NCI-H1105 treated with DMSO at 0.1 percent for 48 hours (cell line): ENCODE results near the gene SLC35A3.
A peak's percentile ranks its signal among the peaks of the same experiment; 100 is the strongest.
"Not testable (repeated sequence)": the region's sequence is repeated elsewhere in the genome, so short reads cannot be mapped to it uniquely, and the experiment has no call there.

ENCODE experiments used
- DNase-seq: peaks from one replicate; lab custom pipeline; 2025; lab: John Stamatoyannopoulos, UW

Gene SLC35A3

DNA sequence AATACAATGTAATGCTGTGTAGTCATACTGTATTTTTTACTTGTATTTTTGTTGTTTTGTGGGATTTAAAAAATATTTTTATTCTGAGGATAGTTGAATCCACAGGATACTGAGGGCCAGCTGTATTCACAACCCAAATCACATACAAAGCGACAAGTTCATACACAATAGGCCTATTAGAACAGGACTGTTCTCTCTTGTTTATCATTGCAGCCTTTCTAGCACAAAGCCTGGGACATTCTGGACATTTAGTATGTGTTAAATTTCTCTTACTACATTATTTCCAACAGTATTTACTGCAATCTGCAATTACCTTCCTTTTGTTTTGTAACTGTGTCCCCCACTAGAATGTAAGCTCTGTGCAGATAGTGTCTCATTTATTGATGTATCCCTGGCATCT lies 65.4 kb downstream of the SLC35A3 start:
- no peak for DNase-seq

DNA sequence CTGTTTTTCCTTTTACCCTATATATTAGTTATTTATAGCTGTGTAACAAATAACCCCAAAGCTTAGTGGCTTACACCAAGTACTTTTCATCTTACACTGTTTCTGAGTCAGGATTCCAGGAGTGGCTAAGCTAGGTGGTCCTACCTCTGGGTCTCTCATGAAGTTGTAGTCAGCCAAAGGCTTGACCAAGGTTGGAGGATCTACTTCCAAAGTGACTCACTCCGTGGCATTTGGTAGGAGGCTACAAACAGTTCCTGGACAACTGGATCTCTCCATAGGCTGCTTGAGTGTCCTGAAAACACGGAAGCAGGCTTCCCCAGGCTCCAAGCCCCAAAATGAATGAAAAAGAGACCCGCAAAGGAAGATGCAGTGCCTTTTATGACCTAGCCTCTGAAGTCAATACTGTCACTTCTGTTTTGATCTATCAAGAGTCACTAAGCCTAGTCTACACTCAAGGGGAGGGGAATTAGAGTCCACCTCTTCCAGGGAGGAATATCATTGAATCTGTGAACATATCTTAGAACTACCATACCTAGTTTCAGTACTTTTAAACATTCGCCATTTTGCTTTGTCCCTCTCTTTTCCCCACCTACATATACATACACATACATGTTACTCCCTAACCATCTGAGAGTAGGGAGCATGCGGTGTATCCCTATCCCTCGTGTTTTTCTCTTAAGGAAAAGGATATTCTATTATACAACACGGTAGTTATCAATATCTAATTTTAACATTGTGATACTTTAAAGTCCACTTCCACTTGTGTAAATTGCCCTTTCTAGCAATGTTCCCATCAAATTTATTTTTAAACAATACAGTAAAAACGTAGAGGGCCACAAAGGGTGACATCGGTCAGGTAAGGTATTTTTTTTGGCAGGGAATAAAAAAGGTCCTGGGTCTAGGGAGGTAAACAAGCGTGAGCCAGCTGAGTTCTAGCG lies 67.2 kb downstream of the SLC35A3 start:
- DNase-seq: no peak

DNA sequence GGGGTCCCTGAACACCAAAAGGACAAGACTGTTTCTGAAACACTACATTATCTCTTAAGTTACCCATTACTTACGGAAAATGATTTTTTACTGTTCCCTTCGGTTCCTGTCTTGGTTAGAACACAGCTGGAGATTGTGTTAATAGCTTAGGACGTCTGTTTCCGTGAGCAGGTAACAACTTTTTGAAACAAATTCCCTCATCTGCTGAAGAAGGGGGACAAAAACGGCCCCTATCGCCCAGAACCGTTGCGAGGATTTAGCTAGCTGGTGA lies 67.8 kb downstream of the SLC35A3 start:
- DNase-seq: no peak

GRCh38 chr1:100037927-100038659 lies 68.3 kb downstream of the SLC35A3 start:
- DNase-seq: peak; percentile 85

DNA sequence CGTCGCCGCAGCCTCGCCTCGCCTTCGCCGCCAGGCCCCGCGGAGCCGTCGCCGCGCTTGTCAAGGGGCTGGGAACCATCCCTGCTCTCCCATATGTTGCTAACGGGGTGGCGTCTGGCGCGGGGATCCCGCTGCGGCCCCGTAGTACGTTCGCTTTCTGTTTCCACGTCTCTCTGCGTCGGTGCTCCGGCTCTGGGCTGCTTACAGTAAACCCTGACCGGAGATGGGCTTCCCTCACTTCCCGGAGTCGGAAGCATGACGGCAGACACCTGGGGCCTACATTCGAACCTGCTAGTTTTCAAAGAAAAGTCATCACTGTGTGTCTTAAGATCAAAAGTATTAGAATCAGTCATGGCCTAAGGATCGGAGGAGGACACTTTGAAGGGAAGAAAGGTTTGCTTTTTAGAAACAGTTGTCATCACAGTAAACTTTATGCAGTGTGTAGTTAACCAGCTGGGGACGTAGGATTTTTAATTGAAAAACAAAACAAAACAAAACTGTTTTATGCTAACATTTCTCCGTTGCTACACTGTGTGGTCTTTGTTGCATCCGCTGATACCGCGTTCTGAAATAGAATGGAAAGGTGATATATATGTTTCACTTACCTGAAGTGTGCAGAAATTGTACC lies 69.0 kb downstream of the SLC35A3 start:
- DNase-seq: peak; percentile 71

DNA sequence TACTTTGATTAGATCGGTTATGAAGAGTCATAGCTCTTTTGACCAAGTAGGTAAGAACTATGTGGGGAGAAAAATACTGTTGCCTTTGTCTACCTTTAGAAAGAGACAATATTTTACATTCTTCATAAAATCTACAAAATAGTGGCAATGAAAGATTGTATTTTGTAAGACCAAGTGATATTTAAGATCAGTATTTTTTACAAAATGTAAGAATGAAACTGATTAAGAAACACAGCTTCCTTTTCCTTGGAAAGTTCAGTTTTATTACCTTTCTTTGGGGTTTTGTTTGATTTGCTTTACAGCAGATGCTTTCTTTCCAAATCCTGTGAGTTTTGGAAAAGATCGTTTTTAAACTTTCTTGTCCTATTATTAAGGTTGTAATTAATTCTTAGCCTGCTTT lies 69.8 kb downstream of the SLC35A3 start:
- no peak for DNase-seq

GRCh38 chr1:100045206-100045605 lies 75.4 kb downstream of the SLC35A3 start:
- no peak for DNase-seq

DNA sequence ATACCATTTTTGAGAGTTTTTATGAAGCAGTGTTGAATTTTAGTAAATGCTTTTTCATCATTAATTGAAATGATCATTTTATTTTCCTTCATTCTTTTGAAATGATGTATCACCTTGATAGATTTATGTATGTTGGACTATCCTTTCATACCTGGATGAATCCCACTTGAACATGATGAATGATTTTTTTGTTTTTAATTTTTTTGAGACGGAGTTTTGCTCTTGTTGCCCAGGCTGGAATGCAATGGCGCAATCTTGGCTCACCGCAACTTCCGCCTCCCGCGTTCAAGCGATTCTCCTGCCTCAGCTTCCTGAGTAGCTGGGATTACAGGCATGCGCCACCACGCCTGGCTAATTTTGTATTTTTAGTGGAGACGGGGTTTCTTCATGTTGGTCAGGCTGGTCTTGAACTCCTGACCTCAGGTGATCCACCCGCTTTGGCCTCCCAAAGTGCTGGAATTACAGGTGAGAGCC lies 77.5 kb downstream of the SLC35A3 start:
- DNase-seq: not testable (repeated sequence)

DNA sequence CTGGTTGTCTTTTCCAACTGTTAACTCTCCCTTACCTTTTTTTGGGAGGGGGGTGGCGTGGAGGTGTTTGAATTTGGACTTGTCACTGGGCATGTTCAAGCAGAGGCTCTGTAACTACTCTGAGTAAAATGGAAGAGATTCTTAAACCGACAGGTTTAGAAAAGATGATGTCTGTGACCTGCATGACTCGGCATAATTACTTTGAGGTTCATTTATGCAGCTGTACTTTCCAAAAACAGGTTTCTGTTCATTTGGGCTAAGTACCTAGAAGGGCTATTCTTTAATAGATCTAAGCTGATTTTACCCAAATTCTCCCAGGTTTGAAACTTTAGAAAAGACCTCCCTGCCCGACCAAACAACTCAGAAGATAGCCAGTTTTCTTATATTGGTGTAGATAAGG lies 80.3 kb downstream of the SLC35A3 start:
- no peak for DNase-seq

DNA sequence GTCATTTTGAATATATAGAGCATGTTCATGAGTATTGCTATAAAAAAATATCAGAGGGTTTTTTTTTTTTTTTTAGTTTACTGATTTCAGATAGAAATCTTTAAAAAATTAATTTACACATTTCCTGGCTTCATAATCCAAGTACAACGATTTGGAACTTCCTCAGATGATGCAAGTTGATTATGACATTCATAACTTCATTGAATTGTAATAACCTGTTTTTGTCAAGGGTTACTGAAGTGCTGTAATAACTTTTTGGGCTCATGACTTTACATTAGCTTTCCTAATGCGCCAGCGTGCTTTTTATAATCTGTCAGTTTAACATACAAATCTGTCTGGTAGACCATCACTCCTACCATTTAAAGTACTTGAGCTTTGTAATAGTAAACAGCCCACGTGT lies 81.6 kb downstream of the SLC35A3 start:
- DNase-seq: no peak

- no peak for DNase-seq
Observed at GRCh38 chr1:100051893-100052292, 82.1 kb downstream of the SLC35A3 start.

GRCh38 chr1:100053119-100053518 lies 83.3 kb downstream of the SLC35A3 start:
- no peak for DNase-seq

DNA sequence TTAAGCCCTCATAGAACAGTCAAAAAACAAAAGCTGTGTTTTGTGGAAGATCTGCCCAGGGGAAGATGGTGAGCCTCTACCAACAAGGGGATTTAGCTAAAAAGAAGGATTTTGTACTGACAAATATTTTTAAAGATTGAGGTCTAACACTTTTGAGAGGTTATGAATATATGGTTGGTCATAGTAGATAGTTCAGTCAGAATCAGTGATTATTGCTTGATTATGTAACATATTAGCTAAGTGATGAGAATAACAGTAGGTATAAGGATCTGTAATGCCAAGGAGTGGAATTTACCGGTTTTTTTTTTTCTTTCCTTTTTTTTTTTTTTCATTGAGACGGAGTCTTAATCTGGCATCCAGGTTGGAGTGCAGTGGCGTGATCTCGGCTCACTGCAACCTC lies 83.9 kb downstream of the SLC35A3 start:
- no peak for DNase-seq

DNA sequence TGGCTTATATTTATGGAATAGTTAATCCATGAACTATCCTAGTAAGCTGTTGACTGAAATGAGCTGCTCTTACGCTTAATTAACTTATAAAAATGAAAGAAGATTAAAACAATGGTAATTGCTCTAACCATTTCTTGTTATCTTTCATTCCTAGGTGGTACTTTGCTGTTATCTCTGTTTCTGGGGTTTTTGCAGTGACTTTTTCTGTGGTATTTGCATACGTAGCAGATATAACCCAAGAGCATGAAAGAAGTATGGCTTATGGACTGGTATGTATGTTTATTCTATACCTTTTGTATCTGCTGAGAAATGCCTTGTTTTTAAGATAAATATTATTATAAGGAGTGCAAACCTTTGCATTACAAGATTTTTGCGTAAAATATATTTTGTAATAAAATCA lies 91.9 kb downstream of the SLC35A3 start:
- no peak for DNase-seq

- DNase-seq: no peak
Observed at GRCh38 chr1:100065183-100065968, 95.6 kb downstream of the SLC35A3 start.

- no peak for DNase-seq
Observed at GRCh38 chr1:100065969-100066227, 96.1 kb downstream of the SLC35A3 start.

- DNase-seq: no peak
Observed at GRCh38 chr1:100070201-100070939, 100.6 kb downstream of the SLC35A3 start.

DNA sequence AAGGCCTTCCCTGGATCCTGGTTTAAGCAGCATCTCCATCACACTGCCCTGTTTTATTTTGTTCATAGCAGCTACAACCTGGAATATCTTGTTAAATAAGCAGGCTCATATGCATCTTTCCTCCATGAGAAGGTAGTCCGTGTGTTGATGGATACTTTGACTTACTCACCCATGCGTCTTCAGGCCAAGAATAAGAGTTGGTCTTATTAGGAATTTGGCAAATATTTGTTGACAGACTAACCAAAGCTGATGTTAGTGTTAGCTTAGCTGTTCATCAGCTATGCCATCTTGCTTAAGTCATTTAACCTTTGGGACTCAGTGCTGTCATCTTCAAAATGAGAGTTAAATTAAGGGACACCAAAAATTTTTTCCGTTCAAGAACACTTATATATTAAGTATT lies 103.7 kb downstream of the SLC35A3 start:
- no peak for DNase-seq

DNA sequence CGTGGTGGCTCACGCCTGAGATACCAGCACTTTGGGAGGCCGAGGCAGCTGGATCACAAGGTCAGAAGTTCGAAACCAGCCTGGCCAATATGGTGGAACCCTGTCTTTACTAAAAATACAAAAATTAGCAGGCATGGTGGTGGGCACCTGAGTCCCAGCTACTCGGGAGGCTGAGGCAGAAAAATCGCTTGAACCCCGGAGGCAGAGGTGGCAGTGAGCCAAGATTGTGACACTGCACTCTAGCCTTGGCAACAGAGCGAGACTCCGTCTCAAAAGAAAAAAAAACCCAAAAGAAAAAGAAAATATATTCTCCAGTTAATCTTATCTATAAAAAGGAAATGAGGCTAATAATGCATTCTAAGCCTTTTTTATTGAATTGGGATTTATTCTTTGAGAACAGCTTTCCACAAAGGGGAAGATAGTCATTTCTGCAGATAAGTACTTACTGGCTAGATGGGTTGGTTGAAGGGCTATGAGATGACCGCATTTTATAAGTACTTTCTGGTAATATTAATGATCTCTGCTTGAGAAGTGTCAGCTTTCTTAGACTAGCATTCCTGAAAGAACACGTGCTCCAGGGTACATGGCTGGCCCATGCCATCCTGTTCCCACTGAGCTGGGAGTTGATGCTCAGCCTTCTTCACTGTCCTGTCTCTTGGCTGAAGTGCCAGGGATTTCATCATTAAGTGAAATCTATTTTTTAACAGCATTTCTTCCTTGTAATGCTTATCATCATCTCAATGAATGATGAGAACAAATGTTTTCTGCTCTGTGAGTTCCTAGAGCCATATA lies 105.0 kb downstream of the SLC35A3 start:
- no peak for DNase-seq

DNA sequence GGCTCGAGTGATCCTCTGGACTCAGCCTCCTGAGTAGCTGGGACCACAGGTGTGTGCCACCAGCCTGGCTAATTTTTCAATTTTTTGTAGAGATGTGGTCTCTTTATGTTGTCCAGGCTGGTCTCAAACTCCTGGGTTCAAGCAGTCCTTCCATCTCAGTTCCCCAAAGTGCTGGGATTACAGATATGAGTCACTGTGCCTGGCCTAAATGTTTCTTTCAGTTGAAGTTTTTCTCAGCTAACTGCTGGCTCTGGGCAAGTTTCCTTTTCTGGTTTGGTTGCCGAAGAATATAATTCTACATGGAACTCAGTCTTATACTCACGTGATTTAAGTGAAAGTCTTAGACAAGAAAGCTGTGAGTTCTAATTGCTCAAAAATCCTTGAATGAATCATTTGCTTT lies 106.0 kb downstream of the SLC35A3 start:
- DNase-seq: no peak

DNA sequence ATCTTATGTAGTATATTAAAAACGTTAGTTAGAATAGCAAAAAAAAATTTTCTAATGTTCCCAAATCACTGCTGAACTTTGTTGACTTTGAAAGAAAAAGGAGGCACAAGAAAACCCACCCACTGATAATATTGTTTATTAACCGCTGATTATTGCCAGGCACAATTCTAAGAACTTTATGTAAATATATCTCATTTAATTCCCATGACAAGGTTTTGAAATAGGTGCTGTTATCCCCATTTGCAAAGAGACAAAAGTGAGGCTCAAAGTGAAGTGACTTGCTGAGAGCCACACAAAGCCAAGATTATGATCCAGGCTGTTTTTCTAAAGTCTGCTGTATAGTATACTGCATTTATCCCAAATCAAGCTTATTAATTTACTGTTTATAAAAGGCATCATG lies 106.5 kb downstream of the SLC35A3 start:
- DNase-seq: no peak
